Fibroblast of mammary gland (primary cell): Measurements from ENCODE around the gene PDIA3.

ENCODE experiments used
- DNase-seq: peaks from one replicate; pipeline ENCODE4 v3.0.0-alpha.2; 2010; ENCODE audit warnings: low read depth
- H3K4me3 ChIP-seq: 2 replicates; pipeline ENCODE4 v1.5.1; 2011; ENCODE audit warnings: low read depth, mild to moderate bottlenecking, low read length, moderate library complexity; ENCODE audit not compliant: control insufficient read depth
- CTCF ChIP-seq: conservative IDR thresholded peaks from 2 replicates; pipeline ENCODE4 v1.5.1; 2011; ENCODE audit warnings: low read depth, low read length, inconsistent platforms; ENCODE audit not compliant: control insufficient read depth, insufficient read depth

Gene PDIA3

GRCh38 chr15:43771816-43772215 is 25.6 kb downstream of the PDIA3 start:
- H3K4me3 ChIP-seq: no peak overlapping the region
- DNase-seq: no peak
- TF ChIP-seq CTCF: no peak

- H3K4me3 ChIP-seq: no peak overlapping the region
- no peak for TF ChIP-seq CTCF
- no peak for DNase-seq
Observed at GRCh38 chr15:43772624-43773023, 26.4 kb downstream of the PDIA3 start.

GRCh38 chr15:43774062-43774461 is 27.8 kb downstream of the PDIA3 start:
- no peak for DNase-seq
- H3K4me3 ChIP-seq: no peak overlapping the region
- TF ChIP-seq CTCF: no peak

- DNase-seq: peak; percentile 59
- H3K4me3 ChIP-seq: no peak overlapping the region
- peak; percentile 26 for TF ChIP-seq CTCF
Observed at GRCh38 chr15:43775411-43775965, 29.2 kb downstream of the PDIA3 start.

GRCh38 chr15:43776101-43776717 is 30.0 kb downstream of the PDIA3 start:
- DNase-seq: no peak
- TF ChIP-seq CTCF: no peak
- H3K4me3 ChIP-seq: peak overlapping the region; percentile 74

- peak; percentile 64 for DNase-seq
- TF ChIP-seq CTCF: no peak
Observed at GRCh38 chr15:43776718-43777266, 30.6 kb downstream of the PDIA3 start, which contains the start of gene ELL3. Gene ELL3 (minus strand): TSS chr15:43776966. CDS start chr15:43776901, 65 bp downstream.

More at GRCh38 chr15:43776718-43777266, 30.6 kb downstream of the PDIA3 start, which contains the start of gene ELL3:
- peak within 1 kb of the TSS; percentile 74 for H3K4me3 ChIP-seq
